ENCODE measurements around the gene GTF2H4.
A peak's percentile ranks its signal among the peaks of the same experiment; 100 is the strongest.

GRCh38 chr6:30942338-30943060 is 34.5 kb downstream of the GTF2H4 start:
- TF ChIP-seq, protein P1, sequence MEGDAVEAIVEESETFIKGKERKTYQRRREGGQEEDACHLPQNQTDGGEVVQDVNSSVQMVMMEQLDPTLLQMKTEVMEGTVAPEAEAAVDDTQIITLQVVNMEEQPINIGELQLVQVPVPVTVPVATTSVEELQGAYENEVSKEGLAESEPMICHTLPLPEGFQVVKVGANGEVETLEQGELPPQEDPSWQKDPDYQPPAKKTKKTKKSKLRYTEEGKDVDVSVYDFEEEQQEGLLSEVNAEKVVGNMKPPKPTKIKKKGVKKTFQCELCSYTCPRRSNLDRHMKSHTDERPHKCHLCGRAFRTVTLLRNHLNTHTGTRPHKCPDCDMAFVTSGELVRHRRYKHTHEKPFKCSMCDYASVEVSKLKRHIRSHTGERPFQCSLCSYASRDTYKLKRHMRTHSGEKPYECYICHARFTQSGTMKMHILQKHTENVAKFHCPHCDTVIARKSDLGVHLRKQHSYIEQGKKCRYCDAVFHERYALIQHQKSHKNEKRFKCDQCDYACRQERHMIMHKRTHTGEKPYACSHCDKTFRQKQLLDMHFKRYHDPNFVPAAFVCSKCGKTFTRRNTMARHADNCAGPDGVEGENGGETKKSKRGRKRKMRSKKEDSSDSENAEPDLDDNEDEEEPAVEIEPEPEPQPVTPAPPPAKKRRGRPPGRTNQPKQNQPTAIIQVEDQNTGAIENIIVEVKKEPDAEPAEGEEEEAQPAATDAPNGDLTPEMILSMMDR (IDR thresholded peaks at IDR 0.05), result peak in 2 of 3 experiments; percentile 25 to 44
- TF ChIP-seq POLR2A (IDR thresholded peaks at IDR 0.05), result no peak
